ENCODE measurements around the gene CCDC124.

The CCDC124 gene

DNA sequence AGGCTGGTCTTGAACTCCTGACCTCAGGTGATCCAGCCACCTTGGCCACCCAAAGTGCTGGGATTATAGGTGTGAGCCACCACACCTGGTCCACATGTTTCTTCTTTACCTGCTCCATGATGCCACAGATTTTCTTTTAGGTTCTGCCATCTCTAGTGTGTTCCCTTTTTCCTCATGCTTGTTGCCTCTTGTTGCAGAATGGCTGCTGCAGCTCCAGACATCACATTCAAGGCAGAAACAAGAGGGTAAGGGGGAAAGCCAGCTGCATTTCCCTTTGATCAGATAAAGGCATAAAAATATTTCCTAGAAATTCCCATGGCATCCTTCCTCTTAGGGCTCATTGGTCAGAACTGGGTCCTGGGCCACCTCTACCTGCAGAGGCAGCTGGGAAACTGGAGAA, 12.3 kb upstream of the CCDC124 start:
- DNase-seq (ENCODE audit: extremely low read depth, low read depth) = no peak
- no peak for TF ChIP-seq CTCF (IDR thresholded peaks at IDR 0.05; ENCODE audit: low read depth, low read length, missing control alignments)
- H3K4me3 ChIP-seq (replicated peaks; ENCODE audit: low read depth, low read length) = no peak overlapping the region

DNA sequence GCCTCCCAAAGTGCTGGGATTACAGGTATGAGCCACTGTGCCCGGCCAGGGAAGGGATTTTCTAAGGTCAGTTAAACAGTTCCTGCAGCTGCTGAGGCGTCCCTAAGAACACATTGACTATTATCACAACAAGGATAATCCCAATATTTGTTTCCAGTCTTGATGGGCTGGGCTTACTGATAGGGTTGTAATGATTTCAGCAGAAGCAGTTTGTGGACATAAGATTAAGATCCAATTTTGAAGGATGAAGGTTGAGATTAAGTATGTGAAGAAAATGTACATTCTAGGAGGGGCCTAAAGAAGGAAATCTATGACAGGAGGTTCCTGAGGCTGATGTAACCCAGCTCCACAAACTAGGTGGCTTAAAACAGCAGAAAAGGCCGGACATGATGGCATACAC, 10.7 kb upstream of the CCDC124 start:
- no peak for TF ChIP-seq CTCF (IDR thresholded peaks at IDR 0.05; ENCODE audit: low read depth, low read length, missing control alignments)
- no peak for DNase-seq (ENCODE audit: extremely low read depth, low read depth)

DNA sequence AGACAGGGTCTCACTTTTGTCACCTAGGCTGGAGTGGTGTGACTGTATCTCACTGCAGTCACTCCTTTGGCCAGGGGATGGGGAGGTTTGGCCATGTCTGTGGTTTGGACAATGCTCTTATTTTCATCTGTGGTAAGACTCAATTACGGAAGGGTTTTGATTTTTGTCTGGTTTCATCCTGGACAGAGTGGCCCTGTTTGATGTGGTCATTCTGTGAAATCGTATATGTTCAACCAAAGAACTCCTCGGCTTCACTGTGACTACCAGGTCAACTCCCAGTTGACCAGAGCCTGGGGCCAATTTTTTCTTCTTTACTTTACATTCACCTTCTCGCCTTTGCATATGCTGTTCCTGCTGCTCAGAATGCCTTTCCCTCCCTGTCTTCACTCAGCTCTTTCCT, 6.8 kb upstream of the CCDC124 start:
- TF ChIP-seq CTCF (IDR thresholded peaks at IDR 0.05; ENCODE audit: low read depth, low read length, missing control alignments) = no peak
- DNase-seq (ENCODE audit: extremely low read depth, low read depth) = no peak
- no peak overlapping the region for H3K4me3 ChIP-seq (replicated peaks; ENCODE audit: low read depth, low read length)

More for the DNA sequence above, 10.7 kb upstream of the CCDC124 start:
- no peak overlapping the region for H3K4me3 ChIP-seq (replicated peaks; ENCODE audit: low read depth, low read length)

GRCh38 chr19:17929056-17929455, 3.8 kb upstream of the CCDC124 start:
- TF ChIP-seq CTCF (IDR thresholded peaks at IDR 0.05; ENCODE audit: low read depth, low read length, missing control alignments) = no peak
- H3K4me3 ChIP-seq (replicated peaks; ENCODE audit: low read depth, low read length) = no peak overlapping the region
- DNase-seq (ENCODE audit: extremely low read depth, low read depth) = no peak

GRCh38 chr19:17931532-17932191, 1.2 kb upstream of the CCDC124 start:
- no peak for DNase-seq (ENCODE audit: extremely low read depth, low read depth)
- TF ChIP-seq CTCF (IDR thresholded peaks at IDR 0.05; ENCODE audit: low read depth, low read length, missing control alignments) = no peak
- peak overlapping the region; percentile 99 for H3K4me3 ChIP-seq (replicated peaks; ENCODE audit: low read depth, low read length)

DNA sequence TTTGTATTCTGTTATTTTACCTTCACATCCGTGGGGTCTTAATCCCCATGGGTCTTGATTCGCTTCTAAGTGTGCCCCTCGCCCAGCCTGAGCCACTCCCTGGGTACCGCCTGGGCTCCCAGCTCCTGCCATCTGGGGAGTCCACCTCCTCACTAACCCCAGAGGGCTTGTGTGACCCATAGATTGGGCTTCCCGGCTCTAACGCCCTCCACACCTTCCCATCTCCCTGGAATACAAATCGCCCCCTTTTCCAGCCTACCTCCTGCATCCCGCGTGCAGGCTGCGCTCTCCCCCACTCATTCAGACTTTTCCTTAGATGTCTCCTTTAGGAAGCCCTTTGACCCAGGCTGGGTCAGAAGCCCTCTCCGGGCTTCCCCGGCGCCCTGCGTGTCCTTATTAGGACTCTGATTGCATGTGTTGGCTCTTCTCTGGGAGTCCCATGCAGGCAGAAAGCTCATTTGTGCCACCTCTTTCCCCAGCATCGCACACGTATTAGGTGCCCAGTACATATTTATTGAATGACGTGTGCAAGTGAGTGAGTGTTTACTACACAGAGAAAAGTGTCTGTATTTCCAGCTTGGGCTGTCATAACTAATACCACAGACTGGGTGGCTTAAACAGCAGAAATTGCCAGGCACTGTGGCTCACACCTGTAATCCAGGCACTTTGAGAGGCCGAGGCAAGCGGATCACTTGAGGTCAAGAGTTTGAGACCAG, 757 bp downstream of the CCDC124 start:
- no peak for TF ChIP-seq CTCF (IDR thresholded peaks at IDR 0.05; ENCODE audit: low read depth, low read length, missing control alignments)
- peak overlapping the region; percentile 99 for H3K4me3 ChIP-seq (replicated peaks; ENCODE audit: low read depth, low read length)
- DNase-seq (ENCODE audit: extremely low read depth, low read depth) = no peak
